Measurements from ENCODE around the gene RIT1.
"Not testable (repeated sequence)": the region's sequence is repeated elsewhere in the genome, so short reads cannot be mapped to it uniquely, and the experiment has no call there.

Gene RIT1

DNA sequence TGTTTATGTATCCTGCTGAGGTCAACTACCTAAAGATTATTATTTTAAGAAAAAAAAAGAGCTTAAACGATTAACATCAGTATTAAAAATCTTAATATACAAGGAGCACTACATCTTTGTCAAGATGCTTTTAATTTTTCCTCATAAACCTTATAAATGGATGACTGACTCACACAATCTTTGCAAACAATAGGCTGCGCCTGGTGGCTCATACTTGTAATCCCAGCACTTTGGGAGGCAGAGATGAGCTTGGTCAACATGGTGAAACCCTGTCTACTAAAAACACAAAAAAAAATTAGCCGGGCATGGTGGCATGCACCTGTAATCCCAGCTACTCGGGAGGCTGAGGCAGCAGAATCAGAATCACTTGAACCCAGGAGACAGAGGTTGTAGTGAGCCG is 21.3 kb upstream of the RIT1 start:
- DNase-seq: no peak

DNA sequence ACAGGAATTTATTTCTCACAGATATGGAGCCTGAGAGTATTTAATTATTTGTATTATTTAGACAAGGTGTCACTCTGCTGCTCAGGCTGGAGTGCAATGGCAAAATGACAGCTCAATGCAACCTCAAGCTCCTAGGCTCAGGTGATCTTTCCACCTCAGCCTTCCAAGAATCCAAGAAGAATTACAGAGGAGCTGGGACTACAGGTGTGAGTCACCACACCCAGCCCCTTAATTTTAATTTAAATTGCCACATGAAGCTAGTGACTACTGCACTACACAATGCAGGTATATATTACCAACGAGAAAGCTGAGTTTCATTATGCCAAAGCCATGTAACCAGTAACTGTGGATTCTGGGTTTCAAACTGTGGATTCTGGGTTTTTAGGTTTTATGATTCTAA is 20.9 kb upstream of the RIT1 start:
- no peak for DNase-seq

DNA sequence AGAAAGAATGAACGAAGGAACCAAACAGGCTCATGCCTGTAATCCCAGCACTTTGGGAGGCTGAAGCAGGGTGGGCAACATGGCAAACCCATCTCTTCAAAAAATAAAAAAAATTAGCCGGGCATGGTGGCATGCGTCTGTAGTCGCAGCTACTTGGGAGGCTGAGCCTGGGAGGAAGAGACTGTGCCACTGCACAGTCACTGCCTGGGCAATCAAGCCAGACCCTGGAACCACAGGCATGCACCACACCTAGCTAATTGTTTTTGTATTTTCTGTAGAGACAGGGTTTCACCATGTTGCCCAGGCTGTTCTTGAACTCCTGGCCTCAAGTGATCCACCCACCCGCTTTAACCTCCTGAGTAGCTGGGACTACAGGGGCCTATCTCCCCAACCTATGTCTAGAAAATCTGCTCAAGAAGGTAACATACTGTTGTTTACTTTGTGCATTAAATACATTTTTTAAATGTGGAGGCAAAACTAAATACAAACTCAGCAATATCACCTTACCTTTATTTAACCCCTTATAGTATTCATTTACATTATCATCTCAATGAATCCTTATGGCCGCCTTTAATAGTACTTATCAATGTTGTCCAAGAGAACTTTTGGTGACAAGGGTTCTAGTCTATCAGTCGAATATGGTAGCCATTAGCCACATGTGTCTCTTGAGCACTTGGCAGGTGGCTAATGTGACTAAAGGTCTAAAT is 20.3 kb upstream of the RIT1 start:
- DNase-seq: no peak

DNA sequence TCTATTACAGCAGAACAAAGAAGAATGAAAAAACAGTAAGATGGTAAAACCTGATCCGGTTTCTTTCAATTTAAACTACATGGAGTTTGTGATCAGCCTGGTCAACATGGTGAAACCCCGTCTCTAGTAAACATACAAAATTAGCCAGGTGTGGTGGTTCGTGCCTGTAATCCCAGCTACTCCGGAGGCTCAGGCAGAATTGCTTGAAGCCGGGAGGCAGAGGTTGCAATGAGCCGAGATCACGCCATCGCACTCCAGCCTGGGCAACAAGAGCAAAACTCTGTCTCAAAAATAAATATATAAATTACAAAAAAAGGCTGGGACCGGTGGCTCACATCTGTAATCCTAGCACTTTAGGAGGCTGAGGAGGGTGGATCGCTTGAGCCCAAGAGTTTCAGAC is 19.6 kb upstream of the RIT1 start:
- not testable (repeated sequence) for DNase-seq

DNA sequence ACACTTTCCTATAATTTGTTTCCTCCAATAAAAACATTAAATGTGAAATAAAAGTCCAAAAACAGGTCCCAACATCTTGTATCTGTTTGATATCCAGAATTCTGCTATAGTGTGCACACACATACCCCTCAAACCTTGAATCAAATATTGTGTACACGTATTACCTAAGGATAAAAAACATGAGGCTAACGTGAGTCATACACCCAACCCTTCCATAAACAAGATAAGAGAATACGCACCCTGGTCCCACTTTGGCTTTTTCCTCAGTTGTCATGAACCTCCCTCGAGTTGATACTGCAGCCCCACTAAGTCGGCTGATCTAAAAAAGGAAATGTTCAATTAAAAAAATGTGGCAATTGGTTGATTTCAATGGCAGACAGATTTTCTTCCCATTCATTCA is 17.9 kb upstream of the RIT1 start:
- DNase-seq: no peak

DNA sequence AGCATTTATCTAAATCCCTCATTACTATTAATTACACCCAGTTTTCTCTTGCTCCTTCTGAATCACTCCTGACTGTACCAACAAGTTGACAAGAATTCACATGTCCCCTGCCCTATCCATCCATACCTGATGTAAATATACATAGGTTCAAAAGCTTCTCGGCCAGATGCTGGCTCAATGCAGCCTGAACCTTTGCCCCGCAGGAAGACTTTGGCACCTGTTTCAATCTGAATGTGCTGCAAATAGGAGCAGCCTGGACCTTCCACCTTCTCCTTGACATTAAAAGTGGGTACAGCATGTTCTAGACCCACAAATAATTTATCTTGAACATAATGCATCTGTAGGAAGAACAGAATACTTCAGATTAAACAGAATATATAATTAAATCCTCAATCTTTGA is 14.4 kb upstream of the RIT1 start:
- no peak for DNase-seq

DNA sequence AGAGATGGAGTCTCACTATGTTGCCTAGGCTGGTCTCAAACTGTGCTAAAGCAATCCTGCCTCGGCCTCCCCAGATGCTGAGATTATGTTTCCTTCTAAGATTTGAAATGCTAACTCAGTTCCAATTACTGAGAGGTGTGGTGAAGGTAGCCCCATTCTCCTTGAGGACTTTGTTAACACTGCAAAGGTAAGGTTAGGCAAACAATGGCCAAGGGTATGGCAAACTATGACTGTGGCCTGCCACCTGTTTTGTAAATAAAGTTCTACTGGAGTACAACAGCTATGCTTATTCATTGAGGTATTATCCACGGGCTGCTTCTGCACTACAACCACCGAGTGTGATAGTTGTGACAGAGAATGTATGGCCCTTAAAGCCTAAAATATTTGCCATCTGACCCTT is 9.6 kb upstream of the RIT1 start:
- no peak for DNase-seq

DNA sequence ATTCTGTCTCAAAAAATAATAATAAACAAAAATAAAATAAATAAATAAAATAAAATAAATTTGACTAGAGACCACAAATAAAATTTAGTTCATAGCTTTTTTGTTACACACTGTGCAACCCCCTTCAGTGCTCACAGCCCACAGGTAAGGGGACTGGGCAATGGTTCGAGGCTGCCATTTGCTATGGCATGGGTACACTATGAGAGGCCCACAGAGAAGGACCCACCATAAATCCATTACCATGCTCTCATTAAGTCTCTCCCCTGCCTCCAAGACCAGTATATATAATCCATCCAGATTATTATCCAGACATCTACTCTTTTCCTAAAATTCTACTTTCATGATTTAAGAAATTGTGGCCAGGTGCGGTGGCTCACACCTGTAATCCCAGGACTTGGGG is 8.7 kb upstream of the RIT1 start:
- no peak for DNase-seq

DNA sequence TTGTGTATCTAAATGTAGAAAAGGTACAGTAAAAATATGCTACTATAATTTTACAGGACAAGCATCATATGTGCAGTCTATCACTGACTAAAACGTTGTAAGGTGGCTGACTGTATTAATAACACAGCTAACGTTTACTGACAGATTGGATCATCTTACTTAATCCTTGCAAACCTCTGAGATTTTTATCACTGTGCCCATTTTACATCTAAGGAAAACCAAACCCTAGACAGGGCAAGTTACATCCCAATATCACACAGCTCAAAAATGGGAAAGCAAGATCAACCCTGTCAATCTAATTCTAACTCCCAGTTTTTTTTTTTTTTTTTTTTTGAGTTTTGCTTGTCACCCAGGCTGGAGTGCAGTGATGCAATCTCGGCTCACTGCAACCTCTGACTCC is 7.5 kb upstream of the RIT1 start:
- DNase-seq: no peak

DNA sequence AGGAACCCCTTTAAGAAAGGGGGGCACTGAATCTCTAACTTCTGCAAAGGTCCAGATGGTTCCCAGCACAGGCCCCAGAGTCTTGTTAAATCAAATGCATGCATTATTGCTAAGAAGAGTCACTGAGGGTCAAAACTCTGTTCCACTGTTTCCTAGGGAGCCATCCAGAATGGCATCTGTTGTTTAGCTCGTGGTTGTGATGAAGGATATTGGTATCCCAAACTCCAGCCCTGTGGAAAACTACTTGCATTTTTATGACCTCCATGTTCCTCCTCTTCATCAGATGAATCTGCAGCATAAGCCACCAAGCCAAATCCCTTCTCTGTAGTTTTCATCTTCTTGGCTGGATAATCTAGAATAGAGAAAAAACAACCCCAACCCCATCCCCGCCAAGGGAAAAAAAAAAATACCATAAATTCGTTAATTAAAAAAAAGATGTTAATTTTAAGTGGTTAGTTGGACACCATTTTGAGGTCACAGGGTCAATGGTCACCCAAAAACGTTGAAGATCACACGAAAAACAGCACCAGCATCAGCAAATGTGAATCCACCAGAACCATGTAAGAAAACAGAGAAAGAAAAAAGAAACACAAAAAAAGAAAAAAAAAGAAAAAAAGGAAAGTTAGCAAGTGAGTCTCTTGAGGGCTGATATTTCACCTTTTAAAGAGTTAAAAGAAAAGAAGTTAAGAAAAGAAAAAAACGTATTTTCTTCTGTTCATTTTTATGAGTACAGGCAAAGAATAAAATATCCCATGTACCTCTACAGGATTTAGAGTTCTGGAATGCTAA is 3.0 kb upstream of the RIT1 start:
- DNase-seq: no peak

DNA sequence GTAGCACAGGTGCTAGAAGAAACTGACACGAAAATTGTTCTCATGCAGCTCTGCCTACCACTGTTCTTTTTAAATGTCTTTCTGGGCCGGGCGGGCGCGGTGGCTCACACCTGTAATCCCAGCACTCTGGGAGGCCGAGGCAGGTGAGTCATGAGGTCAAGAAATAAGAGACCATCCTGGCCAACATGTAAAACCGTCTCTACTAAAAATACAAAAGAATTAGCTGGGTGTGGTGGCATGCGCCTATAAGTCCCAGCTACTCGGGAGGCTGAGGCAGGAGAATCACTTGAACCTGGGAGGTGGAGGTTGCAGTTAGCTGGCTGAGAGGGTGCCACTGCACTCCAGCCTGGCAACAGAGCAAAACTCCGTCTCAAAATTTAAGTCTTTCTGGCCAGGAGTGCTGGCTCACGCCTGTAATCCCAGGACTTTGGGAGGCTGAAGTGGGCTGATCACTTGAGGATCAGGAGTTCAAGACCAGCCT is 947 bp upstream of the RIT1 start:
- no peak for DNase-seq

DNA sequence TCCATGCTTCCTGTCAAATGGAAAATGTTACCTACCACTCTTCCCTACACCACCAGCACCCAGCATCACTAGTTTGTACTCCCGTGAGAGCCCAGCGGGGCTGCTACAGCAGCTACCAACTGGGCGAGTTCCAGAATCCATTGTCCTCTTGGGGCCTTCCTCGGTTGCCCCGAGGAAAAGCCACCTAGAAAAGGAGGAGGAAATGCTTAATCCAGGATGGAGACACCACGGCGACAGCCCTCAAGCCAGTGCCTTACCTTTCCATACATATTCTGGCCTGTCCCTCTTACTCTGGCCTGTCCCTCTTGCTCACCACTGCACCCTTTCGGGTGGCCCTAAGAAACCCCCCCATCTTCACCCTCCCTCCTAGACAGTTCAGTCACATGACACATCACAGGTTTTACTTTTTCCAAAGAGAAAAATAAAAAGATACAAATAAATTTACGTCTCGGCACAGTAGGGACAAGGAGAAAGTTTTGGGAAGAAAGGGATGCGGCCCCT is 478 bp downstream of the RIT1 start:
- DNase-seq: no peak

DNA sequence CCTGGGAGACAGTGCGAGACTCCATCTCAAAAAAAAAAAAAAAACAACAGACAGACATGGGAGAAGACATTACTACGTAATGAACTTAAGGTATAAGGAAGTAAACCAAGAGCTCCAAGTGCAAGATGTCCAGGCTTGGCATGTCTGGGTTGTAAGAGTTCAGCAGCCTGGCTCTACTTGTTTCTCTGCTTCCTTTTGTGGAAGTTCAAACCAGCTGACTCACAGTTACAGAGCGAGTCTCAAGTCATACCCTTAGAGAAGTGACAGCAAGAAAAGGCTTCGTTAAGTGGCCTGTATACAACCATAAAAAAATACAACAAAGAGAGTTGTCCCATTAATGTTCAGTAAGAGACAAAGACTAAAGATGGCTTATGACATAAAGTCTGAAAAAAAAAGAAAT is 1.3 kb downstream of the RIT1 start:
- DNase-seq: no peak

DNA sequence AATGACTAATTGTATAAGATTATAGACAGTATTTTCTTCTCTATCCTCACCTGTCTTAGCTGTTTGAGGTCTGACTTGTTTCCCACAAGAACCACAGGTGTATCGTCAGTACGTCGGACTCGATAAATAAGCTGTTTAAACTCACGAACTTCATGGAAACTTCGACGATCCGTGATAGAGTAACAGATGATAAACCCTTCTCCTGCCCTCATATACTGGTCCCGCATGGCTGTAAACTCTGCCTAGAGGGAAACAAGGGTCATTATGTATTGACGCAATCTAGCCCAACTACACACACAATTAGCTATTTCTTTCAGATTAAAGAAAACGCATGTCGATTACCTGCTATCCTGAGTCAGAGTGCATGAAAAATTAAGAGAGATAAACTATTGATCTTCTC is 6.9 kb downstream of the RIT1 start:
- DNase-seq: no peak

DNA sequence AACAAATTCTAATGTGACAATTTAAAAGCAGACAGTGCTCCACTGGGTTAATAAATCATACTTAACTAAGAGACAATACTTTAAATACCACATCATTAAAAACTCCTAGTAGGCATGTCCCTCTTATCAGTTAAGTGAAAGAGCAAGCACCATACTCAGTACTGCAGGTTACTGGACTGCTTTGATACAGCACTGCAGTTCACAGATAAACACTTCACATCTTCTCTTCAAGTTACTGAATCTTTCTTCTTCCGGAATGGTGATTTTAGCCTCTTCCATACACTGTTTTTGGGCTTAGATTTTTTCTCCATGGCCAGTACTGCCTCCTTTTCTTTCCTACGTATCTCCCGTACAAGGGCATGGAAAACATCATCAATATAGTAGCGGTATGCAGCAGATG is 11.0 kb downstream of the RIT1 start:
- DNase-seq: no peak

DNA sequence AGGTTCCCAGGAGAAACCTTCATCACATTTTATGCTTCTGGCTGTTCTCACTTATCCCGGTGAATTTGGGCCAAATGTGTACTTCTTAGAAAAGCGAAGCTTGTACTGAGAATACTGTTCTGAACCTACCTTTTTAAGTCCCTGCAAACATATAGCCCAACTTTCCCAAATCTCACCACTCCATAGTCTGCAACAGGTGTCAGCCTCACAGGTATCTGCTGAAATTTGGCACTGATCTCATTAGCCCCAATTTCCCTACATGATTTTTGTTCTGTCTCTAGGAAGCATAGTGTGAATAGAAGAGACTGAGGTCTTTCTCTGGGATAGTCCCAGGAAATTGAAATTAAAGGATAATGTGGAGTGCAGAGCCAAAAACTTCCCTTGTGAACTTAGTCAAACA is 11.5 kb downstream of the RIT1 start:
- no peak for DNase-seq

DNA sequence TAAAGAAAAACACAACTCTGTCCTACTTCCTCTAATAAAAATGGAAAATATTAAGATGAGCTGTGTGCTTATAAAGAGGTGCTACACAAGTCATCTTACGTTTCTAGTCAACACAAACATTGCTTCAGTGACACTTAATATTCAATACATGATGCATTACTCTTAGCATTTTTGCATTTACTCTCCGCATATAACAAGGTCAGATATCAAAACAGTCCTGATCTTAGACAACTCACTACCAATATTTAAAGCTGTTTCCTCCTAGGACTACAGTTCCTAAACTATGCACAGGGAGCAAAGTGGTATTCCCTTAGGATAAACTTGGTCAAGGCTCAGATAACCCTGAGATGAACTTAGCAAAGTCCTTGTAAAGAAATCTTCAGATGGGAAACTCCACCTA is 12.3 kb downstream of the RIT1 start:
- DNase-seq: no peak

DNA sequence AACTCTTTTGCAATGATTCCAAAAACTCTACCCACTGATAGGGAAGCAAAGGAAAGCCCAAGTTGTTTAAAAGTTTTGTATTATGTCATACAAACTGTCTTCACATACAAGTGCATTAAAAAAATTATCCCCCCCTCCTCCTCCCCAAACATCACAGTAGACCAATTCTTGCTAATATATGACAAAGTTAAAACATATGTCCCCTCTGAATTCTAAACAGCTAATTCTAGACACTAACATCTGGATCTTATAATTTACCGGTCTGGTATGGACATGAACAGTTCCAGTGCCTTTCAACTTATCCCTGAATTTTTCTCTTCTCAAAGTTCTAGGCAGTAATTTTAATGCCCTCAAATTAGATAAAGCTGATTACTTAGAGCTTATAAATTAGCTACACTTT is 13.4 kb downstream of the RIT1 start:
- DNase-seq: no peak

DNA sequence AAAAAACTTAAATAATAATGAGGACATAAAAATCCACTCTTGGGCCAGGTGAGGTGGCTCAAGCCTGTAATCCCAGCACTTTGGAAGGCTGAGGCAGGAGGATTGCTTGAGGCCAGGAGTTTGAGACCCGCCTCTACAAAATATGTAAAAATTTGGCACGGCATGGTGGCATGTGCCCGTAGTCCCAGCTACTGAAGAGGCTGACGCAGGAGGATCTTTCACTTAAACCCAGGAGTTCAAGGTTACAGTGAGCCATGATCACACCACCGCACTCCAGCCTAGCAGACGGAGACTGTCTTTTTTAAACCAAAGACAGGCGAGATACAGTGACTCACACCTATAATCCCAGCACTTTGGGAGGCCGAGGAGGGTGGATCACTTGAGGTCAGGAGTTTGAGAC is 14.7 kb downstream of the RIT1 start:
- not testable (repeated sequence) for DNase-seq

DNA sequence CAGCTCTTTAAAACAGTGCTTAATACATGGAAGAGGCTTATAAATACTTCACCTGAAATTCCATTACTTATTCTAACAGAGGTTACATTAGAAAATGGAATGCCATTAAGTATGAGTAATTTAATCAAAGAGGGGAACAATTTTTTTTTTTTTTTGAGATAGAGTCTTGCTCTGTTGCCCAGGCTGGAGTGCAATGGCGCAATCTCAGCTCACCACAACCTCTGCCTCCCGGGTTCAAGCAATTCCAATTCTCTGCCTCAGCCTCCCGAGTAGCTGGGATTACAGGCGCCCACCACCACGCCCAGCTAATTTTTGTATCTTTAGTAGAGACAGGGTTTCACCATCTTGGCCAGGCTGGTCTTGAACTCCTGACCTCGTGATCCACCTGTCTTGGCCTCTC is 15.5 kb downstream of the RIT1 start:
- DNase-seq: not testable (repeated sequence)

DNA sequence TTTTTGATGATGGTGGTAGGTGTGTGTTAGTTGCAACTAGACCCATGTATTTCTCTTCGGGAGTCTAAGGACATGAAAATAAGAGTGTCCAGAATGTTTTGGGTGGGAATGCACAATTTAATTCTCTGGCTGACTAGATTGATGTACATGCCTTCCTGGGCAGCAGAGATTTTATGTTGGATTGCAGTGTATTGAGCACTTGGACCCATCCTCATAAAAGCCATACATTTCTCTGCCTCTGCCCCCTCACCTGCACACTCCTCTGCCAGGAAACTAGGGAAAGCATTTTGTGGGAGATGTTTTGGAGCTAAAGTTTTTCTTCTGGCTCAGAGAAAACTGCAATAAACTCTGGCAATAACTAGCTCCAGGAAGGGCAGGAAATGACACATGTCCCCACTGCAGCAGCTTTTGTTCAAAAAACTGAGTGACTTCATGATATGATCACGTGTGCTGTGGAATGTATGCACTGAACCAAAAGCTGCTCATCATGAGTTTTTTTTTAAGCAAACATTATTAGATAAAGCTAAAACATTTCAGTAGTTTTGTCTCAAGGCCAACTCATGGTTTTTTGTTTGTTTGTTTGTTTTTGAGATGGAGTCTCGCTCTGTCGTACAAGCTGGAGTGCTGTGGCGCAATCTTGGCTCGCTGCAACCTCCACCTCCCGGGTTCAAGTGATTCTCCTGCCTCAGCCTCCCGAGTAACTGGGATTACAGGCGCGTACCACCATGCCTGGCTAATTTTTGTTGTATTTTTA is 17.6 kb downstream of the RIT1 start:
- DNase-seq: no peak

DNA sequence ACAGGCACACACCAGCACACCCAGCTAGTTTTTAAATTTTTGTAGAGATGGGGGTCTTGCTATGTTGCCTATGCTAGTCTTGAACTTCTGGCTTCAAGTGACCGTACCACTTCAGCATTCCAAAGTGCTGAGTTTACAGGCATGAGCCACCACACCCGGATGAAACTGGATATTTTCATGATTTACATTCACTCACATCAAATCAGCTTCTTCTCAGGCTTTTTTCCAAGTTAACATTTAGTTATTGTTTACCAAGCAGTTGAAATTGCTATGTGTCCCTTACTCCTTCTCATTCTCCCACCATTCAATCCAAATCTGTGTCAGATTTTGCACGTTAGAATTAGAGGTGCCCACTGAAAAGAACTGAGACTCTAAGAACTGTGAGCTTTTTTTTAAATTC is 18.4 kb downstream of the RIT1 start:
- no peak for DNase-seq

DNA sequence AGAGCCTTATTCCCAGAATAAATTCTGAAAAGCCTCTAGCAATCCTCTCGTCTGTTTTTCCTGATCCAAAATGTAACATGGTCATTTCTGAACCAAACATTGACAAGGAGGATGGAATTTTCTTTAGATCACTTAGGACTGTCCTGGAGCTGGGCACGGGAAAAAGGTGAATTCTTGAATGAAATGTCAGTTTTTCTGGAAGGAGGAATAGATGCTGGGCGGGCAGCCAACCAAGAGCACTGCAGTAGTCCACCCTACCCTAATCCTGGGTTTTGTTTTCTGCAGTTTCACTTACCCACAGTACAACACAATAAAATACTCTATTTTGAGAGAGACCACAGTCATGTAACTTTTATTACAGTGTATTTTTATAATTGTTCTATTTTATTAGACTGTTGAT is 20.9 kb downstream of the RIT1 start:
- no peak for DNase-seq

DNA sequence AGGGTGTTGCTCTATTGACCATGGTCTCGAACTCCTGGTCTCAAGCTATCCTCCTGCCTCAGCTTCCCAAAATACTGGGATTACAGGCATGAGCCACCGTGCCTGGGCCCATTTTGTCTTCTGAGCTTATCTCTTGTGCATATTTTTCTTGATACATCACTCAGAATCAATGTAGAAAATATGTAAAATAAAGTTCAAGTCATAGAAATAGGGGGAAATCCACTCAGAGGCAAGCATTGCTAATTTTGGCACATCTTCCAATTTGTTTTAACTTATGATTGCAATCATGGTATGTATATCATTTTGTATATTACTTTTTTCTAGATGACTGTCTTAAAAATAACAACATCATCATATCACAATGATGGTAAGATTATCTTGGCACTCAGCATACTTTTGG is 21.6 kb downstream of the RIT1 start:
- DNase-seq: no peak

All from stimulated activated CD4-positive, alpha-beta T cell treated with anti-CD3 and anti-CD28 coated beads, Interleukin-1b, Interleukin-23, amount 100 ng/mL, for 48 hours (primary cell).